ENCODE data around the gene TTC34.

DNA sequence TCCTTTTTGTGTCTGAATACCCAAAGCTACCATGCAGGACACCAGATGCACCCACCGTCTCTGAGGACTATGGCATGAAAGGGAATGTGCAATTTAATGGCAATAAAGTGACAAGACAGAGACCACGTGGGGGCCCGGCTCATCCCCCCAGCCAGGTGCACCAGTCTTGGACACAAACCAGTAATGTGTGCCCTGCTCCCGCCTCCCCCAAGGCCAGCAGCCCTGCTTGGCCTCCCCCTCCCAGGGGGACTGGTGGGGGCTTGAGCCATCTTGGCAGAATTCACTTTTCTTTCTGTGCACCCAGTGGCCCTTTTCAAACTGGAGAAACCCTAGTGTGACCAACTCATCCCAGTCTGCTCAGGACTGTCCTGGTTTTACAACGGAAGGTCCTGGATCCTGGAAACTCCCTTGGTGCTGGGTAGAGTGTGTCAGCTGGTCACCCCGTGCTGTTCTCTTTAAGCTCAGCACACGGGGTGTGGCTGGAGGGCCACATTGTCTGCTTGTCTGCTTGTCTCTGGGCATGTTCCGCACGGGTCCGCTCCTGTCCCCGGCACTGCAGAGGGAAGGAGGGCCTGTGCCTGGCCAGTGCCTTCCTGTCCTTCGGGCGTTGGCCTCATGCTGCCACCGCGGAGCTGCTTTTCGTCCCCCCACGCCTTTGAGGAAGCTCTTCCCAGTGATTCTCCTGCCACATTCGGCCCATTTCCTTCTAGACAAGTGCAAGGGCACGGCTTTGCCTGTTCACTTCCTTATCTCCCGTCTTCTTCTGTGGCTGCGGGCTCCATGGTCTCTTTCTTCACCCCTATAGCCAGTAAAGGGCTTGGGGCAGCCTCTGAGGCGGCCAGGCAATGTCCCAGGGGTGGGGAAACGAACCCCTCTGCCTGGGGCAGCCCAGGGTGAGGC, 45.8 kb upstream of the TTC34 start:
- TF ChIP-seq, protein P1, sequence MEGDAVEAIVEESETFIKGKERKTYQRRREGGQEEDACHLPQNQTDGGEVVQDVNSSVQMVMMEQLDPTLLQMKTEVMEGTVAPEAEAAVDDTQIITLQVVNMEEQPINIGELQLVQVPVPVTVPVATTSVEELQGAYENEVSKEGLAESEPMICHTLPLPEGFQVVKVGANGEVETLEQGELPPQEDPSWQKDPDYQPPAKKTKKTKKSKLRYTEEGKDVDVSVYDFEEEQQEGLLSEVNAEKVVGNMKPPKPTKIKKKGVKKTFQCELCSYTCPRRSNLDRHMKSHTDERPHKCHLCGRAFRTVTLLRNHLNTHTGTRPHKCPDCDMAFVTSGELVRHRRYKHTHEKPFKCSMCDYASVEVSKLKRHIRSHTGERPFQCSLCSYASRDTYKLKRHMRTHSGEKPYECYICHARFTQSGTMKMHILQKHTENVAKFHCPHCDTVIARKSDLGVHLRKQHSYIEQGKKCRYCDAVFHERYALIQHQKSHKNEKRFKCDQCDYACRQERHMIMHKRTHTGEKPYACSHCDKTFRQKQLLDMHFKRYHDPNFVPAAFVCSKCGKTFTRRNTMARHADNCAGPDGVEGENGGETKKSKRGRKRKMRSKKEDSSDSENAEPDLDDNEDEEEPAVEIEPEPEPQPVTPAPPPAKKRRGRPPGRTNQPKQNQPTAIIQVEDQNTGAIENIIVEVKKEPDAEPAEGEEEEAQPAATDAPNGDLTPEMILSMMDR (optimal IDR thresholded peaks at IDR 0.05 in 1 of 3, IDR thresholded peaks at IDR 0.05 in 1 of 3, conservative IDR thresholded peaks at IDR 0.05 in 1 of 3; ENCODE audit: extremely low read depth in 1 of 3, insufficient read depth in 2 of 3, low read length in 3 of 3), result no peak
- no peak for TF ChIP-seq EZH2 (IDR thresholded peaks at IDR 0.05; ENCODE audit: low read length)
